ENCODE measurements around the gene MOCS1.

- TF ChIP-seq CTCF (IDR thresholded peaks at IDR 0.05; ENCODE audit: low read depth, low read length) (no peak), EZH2phosphoT487 (IDR thresholded peaks at IDR 0.05; ENCODE audit: low read depth) (no peak)
Measured at GRCh38 chr6:39904946-39905639, 29.2 kb downstream of the MOCS1 start.

Measured in OCI-LY3 (cell line).